Left ventricle myocardium inferior (tissue), 1 donor: Measurements from ENCODE around the gene COL5A2. TPM values are rescaled to one million over a fixed set of nuclear protein-coding genes. Genes with fewer than 3 reads are reported as not detected.

Experiments used
- DNase-seq: peaks from one replicate; pipeline ENCODE4 v3.0.0-alpha.2; 2020
- H3K27ac ChIP-seq: fragments of 200-600 bp; replicated peaks from 2 replicates; pipeline ENCODE4 v1.8.0; 2021
- H3K27me3 ChIP-seq: fragments of 200-600 bp; 2 replicates; pipeline ENCODE4 v1.8.0; 2021; ENCODE audit warnings: low read depth
- H3K36me3 ChIP-seq: fragments of 200-600 bp; 2 replicates; pipeline ENCODE4 v1.8.0; 2021
- H3K4me1 ChIP-seq: fragments of 200-600 bp; 2 replicates; pipeline ENCODE4 v1.8.0; 2021
- H3K4me3 ChIP-seq: fragments of 200-600 bp; 2 replicates; pipeline ENCODE4 v1.8.0; 2021; ENCODE audit warnings: mild to moderate bottlenecking, moderate library complexity
- H3K9me3 ChIP-seq: fragments of 200-600 bp; replicated peaks from 2 replicates; pipeline ENCODE4 v1.8.0; 2021
- intact Hi-C: fragments of 100-400 bp; cut with micrococcal nuclease; formaldehyde crosslinking; loops from one replicate; pipeline ENCODE4 v1.11.0; 2022
- total RNA-seq: library from RNA; stranded (reverse); fragmentation: NEBNext Ultra II Directional; extraction: Animal tissue kit (Norgen Biotek cat#: 25700); gene quantifications from one replicate; pipeline ENCODE4 v1.2.1, GENCODE V29; 2021
- TF ChIP-seq, protein P1 (sequence below): fragments of 200-600 bp; IDR thresholded peaks from 2 replicates; pipeline ENCODE4 v1.8.0; 2021; ENCODE audit warnings: antibody characterized with exemption, mild to moderate bottlenecking, borderline replicate concordance
- donor health status: DM: no; HTN: yes; CAD: no; lungs with severe emphysema.

Gene COL5A2
- total RNA-seq, 1 donor from 2014 or later: 9.3 TPM

- Histone ChIP-seq H3K36me3 (no peaks in the 10 kb centered on the region), H3K4me3 (no peak overlapping the region), H3K4me1 (peaks cover 10% of the 10 kb centered on the region), H3K9me3 (no peaks in the 10 kb centered on the region), H3K27me3 (no peaks in the 10 kb centered on the region), H3K27ac (no peak overlapping the region)
- intact Hi-C loops: loop anchor here (10.0 kb wide), 1 partner anchor 174 kb away; no protein-coding TSS in a partner anchor
- TF ChIP-seq, protein P1, sequence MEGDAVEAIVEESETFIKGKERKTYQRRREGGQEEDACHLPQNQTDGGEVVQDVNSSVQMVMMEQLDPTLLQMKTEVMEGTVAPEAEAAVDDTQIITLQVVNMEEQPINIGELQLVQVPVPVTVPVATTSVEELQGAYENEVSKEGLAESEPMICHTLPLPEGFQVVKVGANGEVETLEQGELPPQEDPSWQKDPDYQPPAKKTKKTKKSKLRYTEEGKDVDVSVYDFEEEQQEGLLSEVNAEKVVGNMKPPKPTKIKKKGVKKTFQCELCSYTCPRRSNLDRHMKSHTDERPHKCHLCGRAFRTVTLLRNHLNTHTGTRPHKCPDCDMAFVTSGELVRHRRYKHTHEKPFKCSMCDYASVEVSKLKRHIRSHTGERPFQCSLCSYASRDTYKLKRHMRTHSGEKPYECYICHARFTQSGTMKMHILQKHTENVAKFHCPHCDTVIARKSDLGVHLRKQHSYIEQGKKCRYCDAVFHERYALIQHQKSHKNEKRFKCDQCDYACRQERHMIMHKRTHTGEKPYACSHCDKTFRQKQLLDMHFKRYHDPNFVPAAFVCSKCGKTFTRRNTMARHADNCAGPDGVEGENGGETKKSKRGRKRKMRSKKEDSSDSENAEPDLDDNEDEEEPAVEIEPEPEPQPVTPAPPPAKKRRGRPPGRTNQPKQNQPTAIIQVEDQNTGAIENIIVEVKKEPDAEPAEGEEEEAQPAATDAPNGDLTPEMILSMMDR: no peak
- no peak for DNase-seq
Observed at GRCh38 chr2:189111063-189111715, 68.4 kb downstream of the COL5A2 start.

- Histone ChIP-seq H3K36me3 (no peaks in the 10 kb centered on the region), H3K27me3 (no peaks in the 10 kb centered on the region), H3K9me3 (no peaks in the 10 kb centered on the region), H3K4me3 (no peak overlapping the region), H3K27ac (no peak overlapping the region), H3K4me1 (no peaks in the 10 kb centered on the region)
- intact Hi-C loops: loop anchor here (10.0 kb wide), 1 partner anchor 175 kb away; no protein-coding TSS in a partner anchor
- TF ChIP-seq, protein P1: no peak
- no peak for DNase-seq
Observed at GRCh38 chr2:189109921-189110397, 69.6 kb downstream of the COL5A2 start.

DNA sequence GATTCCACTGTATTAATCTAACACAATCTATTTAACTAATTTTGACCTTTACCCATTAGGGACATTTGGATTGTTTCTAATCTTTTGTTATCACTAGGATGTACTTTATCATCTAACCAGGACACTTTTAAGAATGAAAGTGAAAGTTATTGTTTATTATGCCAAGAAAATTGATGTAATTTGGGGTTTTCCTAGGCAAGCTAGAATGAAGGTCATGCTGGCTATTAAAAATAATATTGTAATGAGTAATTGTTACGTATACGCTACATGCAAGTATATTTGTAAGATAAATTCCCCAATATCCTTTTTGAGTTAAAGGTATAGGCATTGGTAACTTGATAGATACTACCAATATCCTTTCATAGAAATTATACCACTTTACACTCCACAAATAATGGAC, 74.6 kb downstream of the COL5A2 start:
- Histone ChIP-seq H3K27ac (no peak overlapping the region), H3K9me3 (no peaks in the 10 kb centered on the region), H3K27me3 (no peaks in the 10 kb centered on the region), H3K36me3 (no peaks in the 10 kb centered on the region), H3K4me3 (no peak overlapping the region), H3K4me1 (no peaks in the 10 kb centered on the region)
- intact Hi-C loops: no loop called here
- TF ChIP-seq, protein P1: no peak
- no peak for DNase-seq

- intact Hi-C loops: no loop called here
- Histone ChIP-seq H3K9me3 (no peaks in the 10 kb centered on the region), H3K27ac (no peak overlapping the region), H3K36me3 (no peaks in the 10 kb centered on the region), H3K4me1 (no peaks in the 10 kb centered on the region), H3K27me3 (no peaks in the 10 kb centered on the region), H3K4me3 (no peak overlapping the region)
- TF ChIP-seq, protein P1: no peak
- DNase-seq: no peak
Observed at GRCh38 chr2:189102735-189103134, 76.8 kb downstream of the COL5A2 start.

DNA sequence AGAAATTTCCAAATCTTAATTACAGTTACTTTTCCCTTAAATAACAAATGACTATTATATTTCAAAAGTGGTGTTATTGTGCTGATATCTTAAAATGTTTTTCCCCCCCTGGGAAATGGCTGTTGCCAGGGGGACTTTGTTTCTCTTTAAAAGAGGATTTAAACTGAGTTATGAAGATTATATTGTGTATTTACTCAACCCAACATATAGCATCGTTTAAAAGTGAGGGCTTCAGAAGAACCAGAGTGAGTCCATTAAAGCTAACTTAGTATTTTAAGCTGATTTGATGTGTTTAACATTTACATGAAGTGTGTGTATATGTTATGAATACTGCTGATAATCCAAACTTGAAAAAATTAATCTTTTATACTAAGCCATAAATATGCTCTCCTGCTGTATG, 81.6 kb downstream of the COL5A2 start:
- H3K4me3 ChIP-seq: no peak overlapping the region
- DNase-seq: no peak

More for the DNA sequence above, 81.6 kb downstream of the COL5A2 start:
- Histone ChIP-seq H3K9me3 (no peaks in the 10 kb centered on the region), H3K36me3 (peaks cover 4% of the 10 kb centered on the region), H3K4me1 (peaks cover 27% of the 10 kb centered on the region), H3K27me3 (no peaks in the 10 kb centered on the region), H3K27ac (no peak overlapping the region)
- TF ChIP-seq, protein P1: no peak
- intact Hi-C loops: no loop called here
